Left kidney (tissue), 2 donors: ENCODE measurements around the gene EXOC3. TPM values are rescaled to one million over a fixed set of nuclear protein-coding genes. Genes with fewer than 3 reads are reported as not detected.

Source experiments
- DNase-seq: peaks from one replicate; pipeline ENCODE4 v3.0.0-alpha.2; 2013
- polyA plus RNA-seq: library from polyadenylated mRNA; unstranded; fragments of 120-200 nt; gene quantifications from one replicate; pipeline ENCODE4 v1.2.1, GENCODE V29; 2013; ENCODE audit not compliant: insufficient read length

The EXOC3 gene
- polyA plus RNA-seq, 1 donor = 67.2 TPM

- no peak for DNase-seq
Measured at GRCh38 chr5:424301-425110, 18.5 kb upstream of the EXOC3 start.

- DNase-seq = no peak
Measured at GRCh38 chr5:425714-426113, 17.3 kb upstream of the EXOC3 start.

- DNase-seq = no peak
Measured at GRCh38 chr5:426392-426976, 16.5 kb upstream of the EXOC3 start.

- DNase-seq = no peak
Measured at GRCh38 chr5:427415-428087, 15.4 kb upstream of the EXOC3 start.

GRCh38 chr5:428219-428618 is 14.8 kb upstream of the EXOC3 start:
- no peak for DNase-seq

GRCh38 chr5:428754-429452 is 14.1 kb upstream of the EXOC3 start:
- no peak for DNase-seq

- no peak for DNase-seq
Measured at GRCh38 chr5:429453-430188, 13.4 kb upstream of the EXOC3 start.

GRCh38 chr5:430214-430925 is 12.6 kb upstream of the EXOC3 start:
- no peak for DNase-seq

- no peak for DNase-seq
Measured at GRCh38 chr5:431001-431710, 11.8 kb upstream of the EXOC3 start.

- DNase-seq = no peak
Measured at GRCh38 chr5:431711-432050, 11.3 kb upstream of the EXOC3 start.

GRCh38 chr5:432201-432927 is 10.6 kb upstream of the EXOC3 start:
- DNase-seq = no peak

- DNase-seq = no peak
Measured at GRCh38 chr5:432928-433791, 9.8 kb upstream of the EXOC3 start.

GRCh38 chr5:433836-434235 is 9.1 kb upstream of the EXOC3 start:
- DNase-seq = no peak

- no peak for DNase-seq
Measured at GRCh38 chr5:434443-435146, 8.4 kb upstream of the EXOC3 start.

GRCh38 chr5:435156-435790 is 7.7 kb upstream of the EXOC3 start:
- DNase-seq = no peak

- no peak for DNase-seq
Measured at GRCh38 chr5:435961-436640, 6.9 kb upstream of the EXOC3 start.

GRCh38 chr5:436641-436975 is 6.4 kb upstream of the EXOC3 start:
- no peak for DNase-seq
